Measurements from ENCODE around the gene SUFU.

DNA sequence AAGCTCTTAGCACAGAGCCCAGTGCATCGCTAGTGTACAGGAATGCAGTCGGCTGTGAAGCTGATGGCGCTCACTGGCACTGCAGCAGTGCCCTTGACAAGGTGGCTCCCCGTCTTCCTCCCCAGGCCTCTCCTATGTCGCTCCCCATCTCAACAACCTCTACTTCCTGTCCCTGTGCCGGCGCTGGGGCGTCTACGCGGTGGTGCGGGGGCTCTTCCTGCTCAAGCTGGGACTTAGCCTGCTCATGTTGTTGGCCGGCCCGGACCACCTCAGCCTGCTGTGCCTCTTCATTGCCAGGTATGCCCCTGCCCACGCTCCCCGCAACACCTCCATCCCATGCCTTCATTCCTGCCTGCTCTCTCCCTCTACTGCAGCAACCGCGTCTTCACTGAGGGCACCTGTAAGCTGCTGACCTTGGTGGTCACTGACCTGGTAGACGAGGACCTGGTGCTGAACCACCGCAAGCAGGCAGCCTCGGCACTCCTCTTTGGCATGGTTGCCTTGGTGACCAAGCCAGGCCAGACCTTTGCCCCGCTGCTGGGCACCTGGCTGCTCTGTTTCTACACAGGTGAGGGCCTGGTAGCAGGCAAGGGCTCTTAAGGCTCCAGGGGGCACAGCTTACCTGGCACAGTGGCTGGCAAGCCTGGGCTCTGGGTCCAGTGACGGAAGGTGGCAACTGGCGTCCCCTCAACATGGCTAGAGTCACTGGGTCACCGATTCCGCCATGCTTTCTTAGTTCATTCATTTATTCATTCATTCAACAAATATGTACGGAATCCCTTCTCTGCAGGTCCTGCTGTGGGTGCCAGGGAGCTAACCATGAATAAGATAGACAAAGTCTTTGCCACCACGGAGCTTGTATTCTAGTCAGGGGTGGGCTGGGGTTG is 30.1 kb upstream of the SUFU start:
- TF ChIP-seq GATA2 (IDR thresholded peaks at IDR 0.05; ENCODE audit: low read depth, low read length): no peak
- TF ChIP-seq GATA3 (IDR thresholded peaks at IDR 0.05; ENCODE audit: low read depth, low read length): no peak

All from SH-SY5Y (cell line).